GM19035 (cell line): Measurements from ENCODE around the gene BEX4.

ENCODE experiments used
- ATAC-seq: cut with Tn5 transposase; IDR thresholded peaks from one replicate; pipeline ENCODE4 v1.9.1; 2021; ENCODE audit not compliant: unreplicated experiment

BEX4 gene

GRCh38 chrX:103236296-103236695, 21.4 kb downstream of the BEX4 start:
- ATAC-seq: no peak

- no peak for ATAC-seq
These were observed 25.2 kb downstream of the BEX4 start for GRCh38 chrX:103240155-103240554.

GRCh38 chrX:103248553-103248952, 33.6 kb downstream of the BEX4 start:
- ATAC-seq: no peak

- no peak for ATAC-seq
These were observed 34.9 kb downstream of the BEX4 start for GRCh38 chrX:103249805-103250204.

- no peak for ATAC-seq
These were observed 36.1 kb downstream of the BEX4 start for GRCh38 chrX:103250977-103251376.

GRCh38 chrX:103253608-103254007, 38.7 kb downstream of the BEX4 start:
- ATAC-seq: no peak

- peak; percentile 63 for ATAC-seq
These were observed 39.4 kb downstream of the BEX4 start for GRCh38 chrX:103254171-103254824.

- ATAC-seq: peak; percentile 97
These were observed 40.1 kb downstream of the BEX4 start, which contains the start of gene TCEAL8 for GRCh38 chrX:103254921-103255493. TCEAL8 (minus strand) TSS chrX:103255155; CDS start chrX:103253979, 1,176 bp downstream.

GRCh38 chrX:103256651-103257050, 41.7 kb downstream of the BEX4 start:
- no peak for ATAC-seq

GRCh38 chrX:103258275-103258674, 43.4 kb downstream of the BEX4 start:
- ATAC-seq: no peak
